GM03348 (cell line): ENCODE measurements around the gene MYOZ2.
"Not testable (repeated sequence)": the region's sequence is repeated elsewhere in the genome, so short reads cannot be mapped to it uniquely, and the experiment has no call there.

ENCODE experiments used
- DNase-seq: peaks from one replicate; pipeline ENCODE4 v3.0.0; 2012; ENCODE audit warnings: low spot score

The MYOZ2 gene

DNA sequence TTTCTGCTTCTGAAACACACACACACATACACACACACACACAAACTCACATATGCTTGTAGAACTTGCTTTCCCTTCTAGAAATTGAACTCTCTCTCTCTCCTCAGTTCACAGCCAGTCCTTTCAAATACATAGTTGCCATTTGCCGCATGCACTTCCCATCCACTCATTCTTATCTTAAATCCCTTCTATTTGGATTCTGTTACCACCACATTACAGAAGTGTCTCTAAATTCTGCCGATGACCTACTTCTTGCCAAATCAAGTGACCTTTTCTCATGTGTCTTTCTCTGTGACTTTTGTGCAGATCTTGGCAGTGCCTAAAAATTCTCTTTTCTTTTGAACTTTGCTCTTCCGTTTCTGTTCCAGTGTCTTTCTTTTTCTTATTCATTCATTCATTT lies 7.5 kb upstream of the MYOZ2 start:
- DNase-seq: no peak

- DNase-seq: peak; percentile 55
Measured at GRCh38 chr4:119130365-119131065, 5.1 kb upstream of the MYOZ2 start.

DNA sequence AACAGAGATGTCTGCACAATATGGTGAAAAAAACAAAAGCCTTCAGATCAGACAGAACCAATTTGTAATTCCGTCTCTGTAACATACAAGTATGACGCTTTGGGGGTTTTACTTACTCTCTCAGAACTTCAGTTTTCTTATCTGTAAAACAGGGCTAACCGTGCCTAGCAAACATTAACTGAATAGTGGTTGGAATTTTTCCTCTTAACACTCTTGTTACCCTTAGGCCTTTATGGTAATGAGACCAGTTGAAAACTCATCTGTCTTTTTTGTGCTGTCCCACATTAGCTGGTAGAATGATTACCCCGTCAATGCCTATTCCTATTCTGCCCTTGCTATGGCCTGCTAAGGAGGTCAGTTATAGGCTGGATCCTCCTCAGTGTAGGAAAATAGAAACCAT lies 4.5 kb upstream of the MYOZ2 start:
- no peak for DNase-seq

DNA sequence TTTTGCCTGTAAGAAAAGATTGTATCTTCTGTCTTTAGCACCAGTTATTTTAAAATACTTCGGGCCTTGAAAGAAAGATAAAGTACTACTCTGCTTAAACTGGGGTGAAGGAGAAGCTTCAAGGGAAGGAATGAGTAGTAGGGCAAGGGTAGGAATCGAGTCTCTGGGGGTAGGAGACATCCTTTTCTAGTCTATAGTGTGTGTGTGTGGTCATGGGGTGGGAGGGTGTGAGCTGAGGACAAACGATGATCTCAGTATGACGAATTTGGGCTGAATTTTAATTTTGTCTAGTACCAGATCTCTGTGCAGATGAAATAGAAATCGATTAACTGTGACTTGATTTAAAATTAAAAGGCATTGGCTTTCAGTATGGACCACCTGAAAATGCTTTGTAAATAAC lies 3.3 kb upstream of the MYOZ2 start:
- DNase-seq: peak; percentile 37

- DNase-seq: no peak
Measured at GRCh38 chr4:119136546-119136945, 914 bp downstream of the MYOZ2 start.

GRCh38 chr4:119138046-119138445 lies 2.4 kb downstream of the MYOZ2 start:
- DNase-seq: peak; percentile 66

DNA sequence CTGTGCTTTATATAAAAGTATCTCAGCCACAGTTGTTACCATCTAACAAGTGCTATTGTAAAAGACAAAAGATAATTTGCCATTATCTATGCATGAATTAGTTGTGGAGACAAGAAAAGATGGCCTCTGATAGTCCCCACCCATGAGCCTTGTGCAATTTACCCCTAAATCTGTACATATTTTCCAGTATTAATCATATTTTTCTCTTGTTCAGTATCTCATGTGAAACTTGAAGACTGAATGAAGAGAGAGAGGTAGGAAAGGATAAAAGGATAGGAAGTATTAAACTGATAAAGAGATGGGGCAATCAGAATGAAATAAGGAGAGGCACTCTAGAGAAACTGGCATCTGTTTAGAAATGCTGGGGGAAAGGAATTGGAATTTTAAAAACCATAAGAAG lies 3.7 kb downstream of the MYOZ2 start:
- DNase-seq: no peak

DNA sequence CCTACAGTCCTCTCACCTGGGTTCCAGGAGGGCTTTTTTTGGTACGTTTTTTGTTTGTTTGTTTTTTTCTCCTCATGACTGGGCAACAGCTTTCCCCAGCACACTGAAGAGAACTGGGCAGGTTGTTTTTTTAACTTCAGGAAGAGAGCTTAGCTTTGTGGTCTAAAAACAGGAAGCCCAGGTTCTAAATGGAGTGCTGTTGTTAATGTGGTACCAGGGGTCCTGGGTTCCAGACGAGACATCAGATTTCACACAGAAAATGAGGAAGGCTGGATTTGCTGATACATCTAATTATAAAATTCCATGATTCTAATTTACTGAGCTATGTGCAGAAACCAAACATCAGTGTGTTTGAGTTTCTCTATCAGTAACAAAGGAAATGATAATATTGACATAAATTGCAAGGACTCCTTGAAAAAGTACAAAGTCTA lies 4.2 kb downstream of the MYOZ2 start:
- no peak for DNase-seq

- not testable (repeated sequence) for DNase-seq
Measured at GRCh38 chr4:119141283-119141682, 5.7 kb downstream of the MYOZ2 start.

GRCh38 chr4:119142833-119143232 lies 7.2 kb downstream of the MYOZ2 start:
- no peak for DNase-seq

DNA sequence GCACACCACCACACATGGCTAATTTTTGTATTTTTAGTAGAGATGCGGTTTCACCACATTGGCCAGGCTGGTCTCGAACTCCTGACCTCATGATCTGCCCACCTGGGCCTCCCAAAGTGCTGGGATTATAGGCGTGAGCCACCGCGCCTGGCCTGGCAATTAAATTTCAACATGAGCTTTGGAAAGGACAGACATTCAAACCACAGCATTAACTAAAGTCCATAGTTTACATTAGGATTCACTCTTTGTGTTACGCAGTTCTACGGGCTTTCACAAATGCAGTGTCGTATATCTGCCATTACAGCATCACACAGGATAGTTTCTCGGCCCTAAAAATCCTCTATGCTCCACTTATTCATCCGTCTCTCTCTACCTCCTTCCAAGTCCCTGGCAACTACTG lies 7.7 kb downstream of the MYOZ2 start:
- DNase-seq: not testable (repeated sequence)

GRCh38 chr4:119149110-119149509 lies 13.5 kb downstream of the MYOZ2 start:
- no peak for DNase-seq

DNA sequence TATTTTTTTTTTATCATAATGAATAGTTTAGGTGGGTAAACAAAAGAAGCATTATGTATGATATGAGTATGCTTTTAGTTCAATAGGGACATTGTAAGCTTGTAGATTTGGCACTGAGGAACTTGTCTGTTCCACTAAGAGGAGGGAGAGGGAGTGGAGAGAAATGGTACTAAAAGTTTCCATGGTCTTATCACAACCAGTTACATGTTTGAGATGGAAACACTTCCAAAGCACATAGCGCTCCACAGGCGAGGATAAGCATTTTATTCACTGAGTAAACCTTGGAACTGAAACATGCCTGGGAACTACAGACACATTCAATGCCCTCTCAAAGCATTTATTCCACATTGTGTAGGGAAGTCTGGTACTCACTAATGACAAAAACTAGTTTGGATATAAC lies 15.5 kb downstream of the MYOZ2 start:
- DNase-seq: no peak

DNA sequence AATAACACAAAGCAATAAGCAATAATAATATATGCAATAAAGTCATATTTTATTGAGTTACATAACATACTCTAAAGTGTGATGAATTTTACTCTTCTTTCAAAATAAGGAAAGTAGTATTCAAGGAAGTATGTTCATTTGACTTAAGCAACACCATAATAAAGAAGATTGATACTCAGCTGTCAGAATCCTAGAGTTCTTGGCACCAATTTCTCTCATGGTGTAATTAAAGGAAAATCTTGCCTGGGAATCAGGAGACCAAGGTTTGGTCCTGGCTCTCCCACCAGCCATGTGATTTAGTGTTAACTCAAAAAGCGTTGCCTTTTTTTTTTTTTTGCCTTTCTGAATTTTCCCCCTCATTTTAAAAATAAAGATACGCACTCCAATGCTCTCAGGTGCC lies 17.1 kb downstream of the MYOZ2 start:
- no peak for DNase-seq

DNA sequence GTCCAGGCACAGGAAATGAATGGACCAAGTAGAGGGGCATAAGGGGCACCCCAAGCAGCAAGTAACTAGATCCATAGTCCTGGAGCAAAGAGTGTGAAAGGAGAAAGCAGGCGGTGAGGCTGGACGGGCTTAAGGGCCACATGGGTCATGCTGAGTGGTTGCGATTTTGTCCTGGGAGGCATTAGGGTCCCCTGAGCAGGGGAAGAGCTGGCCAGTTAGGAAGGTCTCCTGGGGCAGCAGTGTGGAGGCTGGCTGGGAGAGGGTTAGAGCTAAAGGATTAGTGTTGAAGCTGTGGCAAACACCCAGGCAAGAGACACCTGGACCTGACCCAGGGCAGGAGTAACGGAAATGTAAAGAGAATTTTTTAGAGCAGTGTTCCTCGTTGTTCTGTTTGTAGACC lies 26.5 kb downstream of the MYOZ2 start:
- no peak for DNase-seq

DNA sequence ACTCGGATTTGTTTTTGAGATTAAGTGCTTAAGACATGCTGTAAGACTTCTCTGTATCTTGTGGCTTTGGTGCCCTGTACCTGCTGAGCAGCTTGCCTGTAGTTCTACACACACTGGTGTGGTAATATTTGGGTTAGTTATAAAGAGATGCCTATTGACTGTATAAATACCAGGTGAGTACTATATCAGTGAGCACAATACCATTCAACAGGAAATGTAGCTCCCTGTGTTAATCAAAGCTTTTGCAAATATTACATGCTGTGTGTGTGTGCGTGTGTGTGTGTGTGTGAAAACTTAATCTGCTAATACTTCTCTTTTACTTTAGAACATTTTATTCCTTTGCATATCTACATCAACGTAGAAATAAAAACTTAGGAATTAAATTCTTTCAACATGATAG lies 30.1 kb downstream of the MYOZ2 start:
- no peak for DNase-seq

GRCh38 chr4:119170195-119170594 lies 34.6 kb downstream of the MYOZ2 start:
- DNase-seq: no peak

GRCh38 chr4:119172223-119172622 lies 36.6 kb downstream of the MYOZ2 start:
- DNase-seq: no peak

- not testable (repeated sequence) for DNase-seq
Measured at GRCh38 chr4:119173729-119174361, 38.2 kb downstream of the MYOZ2 start.

GRCh38 chr4:119179011-119179410 lies 43.4 kb downstream of the MYOZ2 start:
- no peak for DNase-seq

- DNase-seq: no peak
Measured at GRCh38 chr4:119184128-119184527, 48.5 kb downstream of the MYOZ2 start.

DNA sequence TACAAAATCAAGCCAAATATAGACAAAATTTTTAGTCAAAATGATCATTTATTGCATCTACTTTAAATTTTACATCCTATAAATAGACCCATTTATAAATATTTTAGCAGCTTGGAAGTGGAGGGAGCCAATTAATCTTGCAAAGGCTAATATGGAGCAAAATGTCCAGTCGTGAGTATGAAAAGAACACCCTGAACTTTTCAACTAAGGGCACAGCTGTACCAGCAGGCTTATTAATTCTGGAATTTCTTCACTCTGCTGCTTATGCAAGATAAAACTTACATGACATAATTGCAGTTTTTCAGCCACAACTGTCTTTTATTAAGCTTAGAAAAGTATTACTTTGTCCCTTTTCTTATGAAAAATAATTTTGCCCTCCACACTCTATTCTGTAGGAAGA lies 54.0 kb downstream of the MYOZ2 start:
- peak; percentile 40 for DNase-seq

DNA sequence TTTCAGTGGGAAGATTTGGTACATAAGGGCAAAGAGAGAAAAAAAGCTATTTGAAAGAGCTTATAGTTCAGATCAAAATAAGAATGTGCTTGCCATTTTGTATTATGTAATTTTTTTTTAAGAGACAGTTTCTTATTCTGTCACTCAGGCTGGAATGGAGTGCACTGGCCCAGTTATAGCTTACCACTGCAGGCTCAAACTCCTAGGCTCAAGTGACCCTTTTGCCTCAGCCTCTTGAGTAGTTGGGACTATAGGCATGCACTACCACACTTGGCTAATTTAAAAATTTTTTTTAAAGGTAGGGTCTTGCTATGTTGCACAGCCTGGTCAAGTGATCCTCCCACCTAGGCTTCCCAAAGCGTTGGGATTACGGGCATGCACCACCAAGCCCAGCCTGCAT lies 54.7 kb downstream of the MYOZ2 start:
- DNase-seq: no peak

DNA sequence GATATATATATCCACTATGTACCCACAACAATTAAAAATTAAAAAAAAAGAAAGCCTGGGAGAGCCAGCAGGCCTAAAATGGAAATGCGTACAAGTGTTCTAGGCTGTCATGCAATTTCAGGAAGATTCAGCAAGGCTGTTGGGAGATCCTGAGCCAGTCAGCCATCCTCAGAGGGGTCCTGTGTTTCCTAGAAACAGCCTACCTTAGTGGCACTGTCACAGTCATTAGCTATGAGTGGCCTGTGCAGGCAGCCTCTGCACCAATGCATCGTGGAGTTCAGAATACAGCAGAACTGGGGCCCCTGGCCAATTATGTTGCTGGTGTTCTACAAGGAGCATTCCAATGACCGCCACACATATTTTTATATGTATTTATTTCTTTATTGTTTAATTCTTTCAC lies 55.9 kb downstream of the MYOZ2 start:
- DNase-seq: no peak
